PC-9 (cell line): ENCODE measurements around the gene TSHR.

Source experiments
- EZH2 ChIP-seq: fragments of 200-600 bp; sonication (generic); IDR thresholded peaks from 2 replicates; pipeline ENCODE4 v1.8.0; 2017; ENCODE audit warnings: antibody characterized with exemption, low read depth
- TF ChIP-seq, protein P1 (sequence below): fragments of 200-600 bp; sonication (generic); conservative IDR thresholded peaks from 2 replicates; pipeline ENCODE4 v1.6.1; 2017; ENCODE audit warnings: mixed run types, antibody characterized with exemption, mild to moderate bottlenecking, moderate library complexity

DNA sequence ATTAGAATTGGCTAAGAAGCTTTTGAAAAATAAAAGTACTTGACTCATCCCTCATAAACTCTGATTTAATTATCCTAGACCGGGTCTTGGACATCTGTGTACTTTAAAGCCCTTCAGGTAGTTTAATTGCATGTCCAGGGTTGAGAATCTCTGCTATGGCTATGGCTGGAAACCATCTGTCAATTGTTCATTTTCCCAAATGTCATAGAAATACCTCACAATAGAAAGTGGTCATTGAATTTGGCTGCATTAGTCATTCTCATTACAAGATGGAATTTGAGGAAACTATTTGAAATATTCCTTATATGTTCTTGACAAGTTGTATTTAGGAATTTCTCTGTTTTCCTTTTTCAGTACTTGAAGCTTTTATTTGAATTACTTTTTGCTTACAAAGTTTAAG is 111.3 kb downstream of the TSHR start:
- TF ChIP-seq, protein P1, sequence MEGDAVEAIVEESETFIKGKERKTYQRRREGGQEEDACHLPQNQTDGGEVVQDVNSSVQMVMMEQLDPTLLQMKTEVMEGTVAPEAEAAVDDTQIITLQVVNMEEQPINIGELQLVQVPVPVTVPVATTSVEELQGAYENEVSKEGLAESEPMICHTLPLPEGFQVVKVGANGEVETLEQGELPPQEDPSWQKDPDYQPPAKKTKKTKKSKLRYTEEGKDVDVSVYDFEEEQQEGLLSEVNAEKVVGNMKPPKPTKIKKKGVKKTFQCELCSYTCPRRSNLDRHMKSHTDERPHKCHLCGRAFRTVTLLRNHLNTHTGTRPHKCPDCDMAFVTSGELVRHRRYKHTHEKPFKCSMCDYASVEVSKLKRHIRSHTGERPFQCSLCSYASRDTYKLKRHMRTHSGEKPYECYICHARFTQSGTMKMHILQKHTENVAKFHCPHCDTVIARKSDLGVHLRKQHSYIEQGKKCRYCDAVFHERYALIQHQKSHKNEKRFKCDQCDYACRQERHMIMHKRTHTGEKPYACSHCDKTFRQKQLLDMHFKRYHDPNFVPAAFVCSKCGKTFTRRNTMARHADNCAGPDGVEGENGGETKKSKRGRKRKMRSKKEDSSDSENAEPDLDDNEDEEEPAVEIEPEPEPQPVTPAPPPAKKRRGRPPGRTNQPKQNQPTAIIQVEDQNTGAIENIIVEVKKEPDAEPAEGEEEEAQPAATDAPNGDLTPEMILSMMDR: no peak
- TF ChIP-seq EZH2: no peak
